GM12892 (cell line): ENCODE measurements around the gene AGPAT2.

ENCODE experiments used
- DNase-seq: peaks from one replicate; pipeline ENCODE4 v3.0.0; 2011; ENCODE audit not compliant: insufficient read length
- FAIRE-seq: peaks from 2 replicates; lab custom pipeline; 2011; peaks lifted over from hg19 to GRCh38; lab: Jason Lieb, UNC
- POLR2A ChIP-seq: IDR thresholded peaks from 2 replicates; pipeline ENCODE4 v1.6.1; 2011; ENCODE audit warnings: low read depth, low read length, control low read depth
- POLR2AphosphoS5 ChIP-seq: IDR thresholded peaks from 2 replicates; pipeline ENCODE4 v1.6.1; 2011; ENCODE audit warnings: low read depth, low read length, control low read depth
- TAF1 ChIP-seq: IDR thresholded peaks from 2 replicates; pipeline ENCODE4 v1.6.1; 2011; ENCODE audit warnings: low read depth, mild to moderate bottlenecking, control low read depth, low read length, borderline replicate concordance

The AGPAT2 gene

DNA sequence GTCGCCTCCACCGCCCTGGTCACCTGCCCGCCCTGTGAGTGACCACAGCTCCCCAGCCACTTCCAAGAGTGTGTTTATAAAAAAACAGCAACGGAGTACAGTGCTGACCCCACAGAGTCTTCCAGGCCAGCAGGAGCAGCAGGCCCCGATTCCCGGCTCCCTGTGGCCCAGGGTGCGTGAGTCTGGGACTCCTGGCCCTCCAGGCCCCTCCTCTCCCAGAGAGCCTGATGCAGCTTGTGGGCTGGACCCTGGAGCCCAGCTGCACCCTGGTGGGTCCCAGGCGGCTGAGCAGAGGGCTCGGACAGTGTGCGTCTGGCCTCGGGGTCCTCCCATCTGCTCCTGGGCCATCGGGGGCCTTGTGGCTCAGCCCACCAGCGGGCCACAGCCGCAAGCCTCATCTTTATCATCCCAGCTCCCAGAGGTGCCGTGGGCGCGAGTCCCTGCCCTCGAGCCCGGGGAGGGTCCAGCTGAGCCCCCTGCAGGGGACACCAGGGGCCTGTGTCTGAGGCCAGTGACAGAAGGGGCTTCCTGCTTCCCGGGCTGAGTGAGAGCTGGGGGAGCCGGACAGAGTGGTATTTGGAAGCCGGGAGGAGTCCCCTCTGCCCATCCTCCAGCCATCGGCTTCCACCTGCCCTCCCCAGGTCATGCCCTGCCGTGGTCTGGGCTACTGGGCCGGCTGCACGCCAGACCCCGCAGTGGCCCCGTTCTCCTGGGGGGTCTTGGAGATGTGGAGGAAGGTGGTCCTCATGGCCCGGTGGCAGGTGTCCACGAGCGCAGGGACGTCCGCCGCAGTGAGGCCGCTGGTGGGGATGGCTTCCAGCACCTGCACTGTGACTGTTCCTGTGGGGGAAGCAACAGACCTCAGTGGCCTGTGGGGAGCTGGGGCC is 13.9 kb downstream of the AGPAT2 start:
- DNase-seq (no peak), FAIRE-seq (no peak)
- TF ChIP-seq TAF1 (no peak), POLR2A (no peak), POLR2AphosphoS5 (no peak)

DNA sequence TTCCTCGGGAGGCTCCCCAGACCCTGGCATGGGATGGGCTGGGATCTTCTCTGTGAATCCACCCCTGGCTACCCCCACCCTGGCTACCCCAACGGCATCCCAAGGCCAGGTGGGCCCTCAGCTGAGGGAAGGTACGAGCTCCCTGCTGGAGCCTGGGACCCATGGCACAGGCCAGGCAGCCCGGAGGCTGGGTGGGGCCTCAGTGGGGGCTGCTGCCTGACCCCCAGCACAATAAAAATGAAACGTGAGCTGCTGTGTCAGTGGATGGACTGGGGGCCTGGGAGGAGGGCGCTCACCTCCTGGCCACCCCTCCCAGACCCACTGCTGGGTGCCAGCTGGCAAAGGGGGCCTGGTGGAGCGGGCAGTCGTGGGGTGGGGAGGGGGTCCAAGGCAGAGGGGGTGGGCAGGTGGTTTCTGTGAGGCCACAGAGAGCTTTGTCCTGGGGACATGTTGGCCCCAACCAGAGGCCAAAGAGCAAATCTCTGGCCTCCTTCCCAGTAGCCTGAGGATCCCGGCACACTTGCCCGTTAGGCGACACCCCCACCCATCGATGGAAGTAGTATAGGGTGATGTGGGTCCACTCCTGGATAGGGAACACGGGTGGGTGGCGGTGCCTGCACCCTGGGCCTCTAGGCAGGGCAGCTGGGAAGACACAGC is 14.7 kb downstream of the AGPAT2 start:
- TF ChIP-seq POLR2AphosphoS5, result no peak
- no peak for TF ChIP-seq TAF1
- no peak for TF ChIP-seq POLR2A
- FAIRE-seq, result no peak
- no peak for DNase-seq

DNA sequence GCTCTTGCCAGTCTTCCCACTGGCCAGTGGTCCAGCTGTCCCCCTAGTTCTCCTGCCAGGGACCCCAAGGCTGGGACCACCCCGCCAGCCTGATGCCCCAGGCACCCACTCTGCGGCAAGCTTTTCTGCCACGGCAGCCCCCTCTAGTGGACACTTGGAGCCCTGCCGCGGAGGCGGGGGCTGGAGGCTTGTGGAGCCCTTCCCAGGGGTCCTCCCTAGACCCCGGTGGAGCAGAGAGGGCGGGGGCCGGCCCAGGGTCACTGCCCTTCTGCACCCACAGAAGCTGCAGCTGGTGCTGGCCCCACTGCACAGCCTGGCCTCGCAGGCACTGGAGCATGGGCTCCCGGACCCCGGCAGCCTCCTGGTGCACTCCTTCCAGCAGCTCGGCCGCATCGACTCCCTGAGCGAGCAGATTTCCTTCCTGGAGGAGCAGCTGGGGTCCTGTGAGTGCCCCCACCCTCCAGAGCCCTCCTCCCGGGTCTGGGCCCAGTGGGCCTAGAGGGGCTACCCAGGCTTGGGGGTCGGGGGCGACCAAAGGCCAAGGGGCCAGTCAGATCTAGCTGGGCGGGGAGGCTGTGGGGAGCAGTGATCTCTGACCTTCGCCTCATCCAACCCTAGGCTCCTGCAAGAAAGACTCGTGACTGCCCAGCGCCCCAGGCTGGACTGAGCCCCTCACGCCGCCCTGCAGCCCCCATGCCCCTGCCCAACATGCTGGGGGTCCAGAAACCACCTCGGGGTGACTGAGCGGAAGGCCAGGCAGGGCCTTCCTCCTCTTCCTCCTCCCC is 15.4 kb downstream of the AGPAT2 start:
- TF ChIP-seq POLR2A (no peak), POLR2AphosphoS5 (no peak), TAF1 (no peak)
- FAIRE-seq (no peak), DNase-seq (peak; percentile 86)

DNA sequence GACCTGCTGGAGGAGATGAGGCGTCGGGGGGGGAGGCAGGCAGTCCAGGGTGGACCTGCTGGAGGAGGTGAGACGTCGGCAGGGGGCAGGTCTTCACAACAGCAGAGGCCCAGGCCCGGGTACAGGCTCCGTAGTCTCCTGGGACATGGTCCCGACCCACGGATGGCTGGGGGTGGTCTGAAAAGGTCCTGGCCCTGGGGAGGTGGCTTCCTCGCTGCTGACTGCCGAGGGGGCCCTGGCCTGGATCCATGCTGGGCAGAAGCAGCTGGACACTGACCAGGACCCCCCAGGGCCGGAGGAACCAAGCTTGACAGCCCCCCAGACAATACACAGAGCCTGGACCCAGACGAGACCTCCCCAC is 16.0 kb downstream of the AGPAT2 start:
- FAIRE-seq (no peak), DNase-seq (no peak)
- no peak for TF ChIP-seq TAF1
- TF ChIP-seq POLR2AphosphoS5, result no peak
- no peak for TF ChIP-seq POLR2A

DNA sequence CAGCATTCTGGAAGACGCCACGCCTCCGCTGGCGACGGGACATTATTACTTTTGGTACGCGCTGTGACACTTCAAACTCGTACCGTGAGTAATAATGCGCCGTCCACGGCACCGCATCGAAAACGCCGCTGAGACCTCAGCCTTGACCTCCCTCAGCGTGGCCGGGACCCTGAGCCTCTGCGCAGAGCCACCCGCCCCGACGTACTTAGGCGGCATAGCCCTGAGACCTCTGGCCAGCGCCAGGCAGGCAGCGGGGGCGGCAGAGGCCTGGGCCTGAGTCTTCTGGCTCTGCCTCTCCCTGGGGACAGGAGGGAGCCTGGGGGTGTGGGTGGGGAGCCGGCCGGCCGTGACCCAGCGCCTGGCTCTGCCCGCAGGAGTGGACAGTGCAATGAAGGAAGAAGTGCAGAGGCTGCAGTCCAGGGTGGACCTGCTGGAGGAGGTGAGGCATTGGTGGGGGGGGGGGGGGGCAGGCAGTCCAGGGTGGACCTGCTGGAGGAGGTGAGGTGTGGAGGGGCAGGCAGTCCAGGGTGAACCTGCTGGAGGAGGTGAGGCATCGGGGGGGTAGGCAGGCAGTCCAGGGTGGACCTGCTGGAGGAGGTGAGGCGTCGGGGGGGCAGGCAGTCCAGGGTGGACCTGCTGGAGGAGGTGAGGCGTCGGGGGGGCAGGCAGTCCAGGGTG is 16.5 kb downstream of the AGPAT2 start:
- TF ChIP-seq TAF1 (no peak), POLR2A (no peak), POLR2AphosphoS5 (no peak)
- no peak for FAIRE-seq
- no peak for DNase-seq

DNA sequence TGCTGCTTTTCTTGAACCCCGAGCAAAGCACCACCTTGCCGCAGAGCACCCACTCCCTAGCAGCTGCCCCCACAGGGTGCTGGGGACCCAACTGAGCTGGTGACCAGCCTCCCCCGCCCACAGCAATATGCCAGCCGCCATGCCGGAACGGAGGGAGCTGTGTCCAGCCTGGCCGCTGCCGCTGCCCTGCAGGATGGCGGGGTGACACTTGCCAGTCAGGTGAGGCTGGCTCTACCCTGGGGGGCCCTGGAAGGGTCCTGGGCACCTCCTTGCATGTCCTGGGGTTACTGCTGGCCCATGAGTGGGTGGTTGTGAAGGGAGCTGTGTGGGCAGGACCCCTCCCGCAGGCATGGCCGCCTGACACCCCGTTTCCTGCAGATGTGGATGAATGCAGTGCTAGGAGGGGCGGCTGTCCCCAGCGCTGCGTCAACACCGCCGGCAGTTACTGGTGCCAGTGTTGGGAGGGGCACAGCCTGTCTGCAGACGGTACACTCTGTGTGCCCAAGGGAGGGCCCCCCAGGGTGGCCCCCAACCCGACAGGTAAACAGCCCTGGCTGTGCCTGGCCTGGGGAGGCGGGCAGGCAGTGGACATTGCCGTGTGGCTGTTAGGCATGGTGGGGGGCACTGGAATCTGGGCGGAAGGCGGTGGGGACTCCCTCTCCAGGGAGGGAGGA is 17.3 kb downstream of the AGPAT2 start:
- DNase-seq (no peak), FAIRE-seq (no peak)
- TF ChIP-seq TAF1 (no peak), POLR2A (no peak), POLR2AphosphoS5 (no peak)

DNA sequence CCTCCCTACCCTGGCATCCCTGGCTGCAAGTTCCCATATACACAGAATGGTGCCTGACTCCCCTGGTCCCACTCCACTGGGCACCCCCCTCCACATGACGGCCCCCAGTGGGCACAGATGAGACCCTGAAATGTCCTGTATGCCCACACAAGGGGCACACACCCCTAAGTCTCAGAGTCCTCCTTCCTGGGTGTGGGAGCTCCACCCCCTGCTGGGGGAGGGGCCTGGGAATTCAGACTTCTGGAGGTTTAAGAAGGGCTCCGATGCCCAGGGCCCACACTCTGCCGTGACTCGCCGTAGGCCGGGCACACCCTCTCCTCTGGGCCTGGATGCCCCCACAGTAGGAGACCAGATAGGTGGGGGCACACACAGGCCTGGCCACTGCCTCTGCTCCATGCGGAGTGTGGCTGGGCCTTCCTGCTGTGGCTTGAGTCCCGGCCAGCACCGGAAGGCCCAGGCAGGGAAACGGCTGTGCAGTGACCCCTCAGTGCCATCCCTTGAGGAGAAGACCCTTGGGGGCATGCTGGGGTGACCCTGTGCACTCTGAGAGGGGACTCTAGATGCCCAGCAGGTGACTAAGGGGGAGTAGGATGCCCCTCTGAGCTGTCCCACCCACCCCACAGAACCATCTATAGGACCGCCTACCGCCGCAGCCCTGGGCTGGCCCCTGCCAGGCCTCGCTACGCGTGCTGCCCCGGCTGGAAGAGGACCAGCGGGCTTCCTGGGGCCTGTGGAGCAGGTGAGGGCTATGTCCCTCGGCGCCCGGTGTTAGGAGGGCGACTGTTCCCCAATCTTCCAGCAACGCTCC is 18.1 kb downstream of the AGPAT2 start:
- TF ChIP-seq TAF1 (no peak), POLR2AphosphoS5 (no peak)
- no peak for DNase-seq

DNA sequence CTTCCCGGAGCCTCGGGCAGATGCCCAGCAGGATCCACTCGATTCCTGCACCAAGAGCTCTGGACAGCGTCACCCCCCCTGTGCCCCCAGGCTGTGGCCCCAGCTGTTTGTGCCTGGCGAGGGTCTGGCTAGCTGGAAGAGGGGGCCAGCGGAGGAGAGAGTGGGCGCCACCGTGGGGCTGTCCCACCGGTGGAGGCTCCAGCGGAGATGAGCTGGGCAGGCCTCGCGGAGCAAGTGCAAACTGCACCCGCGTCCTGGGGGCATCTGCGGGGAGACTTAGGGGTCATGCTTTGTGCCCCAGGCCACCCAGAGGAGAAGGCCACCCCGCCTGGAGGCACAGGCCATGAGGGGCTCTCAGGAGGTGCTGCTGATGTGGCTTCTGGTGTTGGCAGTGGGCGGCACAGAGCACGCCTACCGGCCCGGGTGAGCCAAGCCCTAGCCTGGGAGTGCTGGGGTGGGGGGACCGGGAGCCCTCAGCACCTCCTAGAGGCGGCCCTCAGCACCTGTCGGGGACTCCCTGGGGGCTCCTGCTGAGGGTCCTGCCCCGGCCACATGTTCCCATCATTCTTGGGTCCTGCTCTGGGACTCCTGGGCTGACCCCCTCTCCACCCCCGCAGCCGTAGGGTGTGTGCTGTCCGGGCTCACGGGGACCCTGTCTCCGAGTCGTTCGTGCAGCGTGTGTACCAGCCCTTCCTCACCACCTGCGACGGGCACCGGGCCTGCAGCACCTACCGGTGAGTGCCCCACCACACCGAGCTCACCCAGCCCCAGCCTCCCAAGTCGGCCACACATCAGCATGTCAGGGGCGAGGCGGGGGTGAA is 19.1 kb downstream of the AGPAT2 start:
- no peak for TF ChIP-seq POLR2A
- no peak for TF ChIP-seq TAF1
- no peak for TF ChIP-seq POLR2AphosphoS5
- FAIRE-seq, result no peak
- no peak for DNase-seq

More for the DNA sequence above, 18.1 kb downstream of the AGPAT2 start:
- no peak for FAIRE-seq

DNA sequence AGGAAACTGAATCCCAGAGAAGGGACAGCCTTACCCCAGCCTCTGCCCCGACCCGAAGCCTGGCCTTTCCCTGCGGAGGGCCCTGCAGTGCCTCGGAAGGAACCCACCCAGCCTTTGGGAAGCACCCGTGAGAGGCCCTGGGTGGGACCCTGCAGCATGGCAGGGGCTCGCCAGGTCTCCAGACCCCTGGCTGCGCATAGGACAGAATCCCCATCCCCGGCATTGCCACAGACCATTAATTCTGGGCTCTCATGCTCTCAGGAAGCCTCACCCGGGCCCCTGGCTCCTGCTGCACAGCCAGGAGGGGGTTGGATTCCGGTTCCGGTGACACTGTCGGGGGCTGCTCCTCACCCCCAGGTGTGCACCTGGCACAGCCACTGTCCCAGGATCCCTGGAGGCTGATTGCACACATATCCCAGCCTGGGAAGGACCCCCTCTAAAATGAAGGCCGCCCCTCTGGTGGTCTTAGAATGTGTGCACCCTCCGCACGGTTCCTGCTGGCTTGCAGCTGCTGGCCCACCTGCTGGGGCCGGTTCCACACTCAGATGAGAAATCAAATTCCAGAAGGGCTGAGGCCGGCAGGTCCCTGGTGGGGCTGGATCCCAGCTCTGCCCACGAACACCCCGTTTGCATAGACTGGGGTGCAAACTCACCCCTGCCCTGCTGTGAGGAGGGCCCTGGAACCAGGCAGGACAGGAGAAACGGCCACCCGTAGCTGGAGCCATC is 19.9 kb downstream of the AGPAT2 start:
- FAIRE-seq, result no peak
- no peak for DNase-seq
- TF ChIP-seq TAF1, result no peak
- no peak for TF ChIP-seq POLR2AphosphoS5
